Peyer's patch (tissue), 4 donors: ENCODE results near the gene C19orf73. TPM values are rescaled to one million over a fixed set of nuclear protein-coding genes. Genes with fewer than 3 reads are reported as not detected.

ENCODE experiments used
- DNase-seq, 3 donors: peaks; one replicate each; pipeline ENCODE4 v3.0.0-alpha.2; 2017 to 2019
- H3K27ac ChIP-seq, 4 donors: fragments of 200-600 bp; sonication (generic); one replicate each; pipeline ENCODE4 v1.5.1; 2016 to 2019
- H3K27me3 ChIP-seq, 2 donors: fragments of 200-600 bp; sonication (generic); one replicate each; pipeline ENCODE4 v1.5.1; 2019
- H3K36me3 ChIP-seq, 3 donors: fragments of 200-600 bp; sonication (generic); one replicate each; pipeline ENCODE4 v1.5.1; 2016 to 2019
- H3K4me1 ChIP-seq, 4 donors: fragments of 200-600 bp; sonication (generic); one replicate each; pipeline ENCODE4 v1.5.1; 2016 to 2019
- H3K4me3 ChIP-seq, 4 donors: fragments of 200-600 bp; sonication (generic); 1 replicate in 3 of 4; 2 replicates in 1 of 4; pipeline ENCODE4 v1.5.1; 2016 to 2019; ENCODE audit warnings: mild to moderate bottlenecking in 1 of 4
- H3K9me3 ChIP-seq, 4 donors: fragments of 200-600 bp; sonication (generic); one replicate each; pipeline ENCODE4 v1.5.1; 2016 to 2019; ENCODE audit warnings: mild to moderate bottlenecking in 1 of 4
- POLR2A ChIP-seq, 2 donors: fragments of 450-650 bp; IDR thresholded peaks; one replicate each; pipeline ENCODE4 v1.5.1; 2017; ENCODE audit warnings: antibody characterized with exemption in 2 of 2, mild to moderate bottlenecking in 2 of 2, moderate library complexity in 2 of 2
- total RNA-seq, 4 donors: library from RNA; depleted of rRNA; stranded (reverse); fragments of >200 nt; gene quantifications; one replicate each; pipeline ENCODE4 v1.1.0, GENCODE V29; 2016
- TF ChIP-seq, protein P1 (sequence below), 6 experiments: fragments of 450-650 bp in 4 of 6; fragments of 200-600 bp in 2 of 6; sonication (generic) in 1 of 6; IDR thresholded peaks; one replicate each; pipeline ENCODE4 v1.5.1; 2017 to 2019; ENCODE audit warnings: antibody characterized with exemption in 6 of 6, mild to moderate bottlenecking in 3 of 6, moderate library complexity in 1 of 6

The C19orf73 gene
- total RNA-seq, 4 donors from 2014 or later: 3.6 to 6.1 (median 4.6) TPM; not detected in 1

DNA sequence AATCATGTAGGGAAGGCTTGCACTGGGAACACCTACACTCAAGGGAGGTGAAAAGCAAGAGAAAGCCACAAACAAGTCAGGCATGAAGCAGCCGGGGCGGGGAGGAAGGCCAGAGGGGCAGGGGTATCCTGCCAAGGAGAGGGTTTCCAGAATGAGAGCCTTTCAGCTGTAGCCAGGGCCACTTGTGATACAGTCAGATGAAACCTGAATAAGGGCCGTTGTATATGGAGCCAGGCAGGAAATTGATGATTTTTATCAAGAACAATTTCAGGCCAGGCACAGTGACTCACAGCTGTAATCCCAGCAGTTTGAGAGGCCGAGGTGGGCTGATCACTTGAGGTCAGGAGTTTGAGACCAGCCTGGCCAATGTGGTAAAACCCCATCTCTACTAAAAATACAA lies 43.0 kb upstream of the C19orf73 start:
- Histone ChIP-seq H3K4me3 (no peak overlapping the region), H3K9me3 (no peaks in the 10 kb centered on the region), H3K36me3 (no peaks in the 10 kb centered on the region), H3K27me3 (no peaks in the 10 kb centered on the region), H3K27ac (no peak overlapping the region), H3K4me1 (peaks cover 0 to 34% (median 0%) of the 10 kb centered on the region in 4 donors)
- no peak for TF ChIP-seq POLR2A (IDR thresholded peaks at IDR 0.05)
- TF ChIP-seq, protein P1, sequence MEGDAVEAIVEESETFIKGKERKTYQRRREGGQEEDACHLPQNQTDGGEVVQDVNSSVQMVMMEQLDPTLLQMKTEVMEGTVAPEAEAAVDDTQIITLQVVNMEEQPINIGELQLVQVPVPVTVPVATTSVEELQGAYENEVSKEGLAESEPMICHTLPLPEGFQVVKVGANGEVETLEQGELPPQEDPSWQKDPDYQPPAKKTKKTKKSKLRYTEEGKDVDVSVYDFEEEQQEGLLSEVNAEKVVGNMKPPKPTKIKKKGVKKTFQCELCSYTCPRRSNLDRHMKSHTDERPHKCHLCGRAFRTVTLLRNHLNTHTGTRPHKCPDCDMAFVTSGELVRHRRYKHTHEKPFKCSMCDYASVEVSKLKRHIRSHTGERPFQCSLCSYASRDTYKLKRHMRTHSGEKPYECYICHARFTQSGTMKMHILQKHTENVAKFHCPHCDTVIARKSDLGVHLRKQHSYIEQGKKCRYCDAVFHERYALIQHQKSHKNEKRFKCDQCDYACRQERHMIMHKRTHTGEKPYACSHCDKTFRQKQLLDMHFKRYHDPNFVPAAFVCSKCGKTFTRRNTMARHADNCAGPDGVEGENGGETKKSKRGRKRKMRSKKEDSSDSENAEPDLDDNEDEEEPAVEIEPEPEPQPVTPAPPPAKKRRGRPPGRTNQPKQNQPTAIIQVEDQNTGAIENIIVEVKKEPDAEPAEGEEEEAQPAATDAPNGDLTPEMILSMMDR (IDR thresholded peaks at IDR 0.05): no peak
- DNase-seq: no peak

DNA sequence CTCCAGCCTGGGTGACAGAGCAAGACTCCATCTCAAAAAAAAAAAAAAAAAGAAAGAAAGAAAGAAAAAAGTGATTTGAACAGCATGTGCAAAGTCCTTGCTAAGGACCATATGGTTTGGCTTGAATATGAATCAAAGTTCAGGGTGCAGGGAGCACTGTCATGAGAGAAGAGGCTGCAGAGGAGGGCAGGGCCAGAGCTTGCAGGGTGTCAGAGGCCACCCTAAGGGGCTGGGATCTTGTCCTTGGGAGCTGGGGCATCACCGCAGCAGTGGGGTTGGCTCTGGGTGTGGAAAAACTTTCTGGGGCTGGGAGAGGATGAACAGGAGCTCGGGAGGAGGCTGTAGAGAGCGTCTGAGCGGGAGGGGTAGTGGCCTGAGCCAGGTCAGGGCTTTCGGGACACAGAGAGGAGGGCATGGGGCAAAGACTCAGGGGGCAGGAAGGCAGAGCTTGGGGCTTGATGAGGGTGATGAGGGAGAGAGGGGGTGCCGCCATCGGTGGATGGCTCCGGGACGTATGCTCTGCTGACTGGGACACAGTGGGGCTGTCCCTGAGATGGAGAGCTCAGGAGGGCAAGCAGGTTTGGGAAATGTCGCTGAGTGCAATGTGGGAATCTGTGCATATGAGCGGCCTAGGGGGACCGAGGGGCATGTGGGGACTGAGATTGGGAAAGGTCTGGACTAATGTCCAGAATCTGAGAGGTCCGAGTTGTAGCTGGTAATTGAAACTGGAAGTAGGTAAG lies 41.7 kb upstream of the C19orf73 start:
- no peak for TF ChIP-seq POLR2A (IDR thresholded peaks at IDR 0.05)
- TF ChIP-seq, protein P1 (IDR thresholded peaks at IDR 0.05): no peak
- Histone ChIP-seq H3K36me3 (no peaks in the 10 kb centered on the region), H3K4me3 (peak overlapping the region in 2 of 4 donors; percentile 18 to 19), H3K27me3 (no peaks in the 10 kb centered on the region), H3K4me1 (peaks cover 0 to 28% (median 0%) of the 10 kb centered on the region in 4 donors), H3K9me3 (no peaks in the 10 kb centered on the region), H3K27ac (peak overlapping the region in 2 of 4 donors; percentile 15 to 68)
- peak in 2 of 3 donors; percentile 61 to 64 for DNase-seq

DNA sequence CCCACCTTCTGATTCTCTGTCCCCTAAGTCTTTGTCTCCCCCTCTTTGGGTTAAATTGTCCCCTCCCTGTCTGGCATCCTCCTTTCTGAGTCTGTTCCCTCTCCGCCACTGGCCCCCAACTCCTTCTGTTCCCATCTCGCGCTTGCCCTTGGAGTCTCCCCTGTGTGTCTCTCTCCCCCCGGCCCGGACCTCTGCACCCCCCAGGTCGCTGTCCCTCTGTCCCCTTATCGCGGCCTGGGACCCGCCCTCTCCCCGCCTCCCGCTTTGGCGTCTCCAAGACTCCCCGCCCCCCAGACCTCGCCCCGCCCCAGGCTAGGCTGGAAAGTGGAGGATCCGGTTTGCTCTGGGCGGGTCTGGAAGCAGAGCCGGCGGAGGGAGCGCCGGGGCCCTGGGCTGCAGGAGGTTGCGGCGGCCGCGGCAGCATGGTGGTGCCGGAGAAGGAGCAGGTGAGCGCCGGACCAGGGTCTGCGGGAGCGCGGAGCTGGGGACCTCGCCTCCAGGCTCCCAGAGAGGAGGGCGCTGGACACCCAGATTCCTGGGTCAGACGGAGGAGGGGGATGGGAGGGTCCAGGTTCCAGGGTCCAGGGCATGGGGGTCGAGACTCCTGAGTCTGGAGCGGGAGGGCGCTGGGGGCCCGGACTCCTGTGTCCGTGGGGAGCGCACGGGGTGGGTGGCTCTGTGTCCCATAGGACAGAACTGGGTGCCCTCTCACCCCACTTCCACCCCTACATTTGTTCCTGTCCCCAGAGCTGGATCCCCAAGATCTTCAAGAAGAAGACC lies 38.7 kb upstream of the C19orf73 start, which contains the start of gene TRPM4:
Gene TRPM4, plus strand, starts transcription at position 348 of the 780 bp plus-strand sequence. Its CDS starts 75 bp downstream, at position 423.
- Histone ChIP-seq H3K36me3 (no peaks in the 10 kb centered on the region), H3K27me3 (no peaks in the 10 kb centered on the region), H3K4me3 (peak within 1 kb of the TSS; percentile 39 to 93 (median 62)), H3K27ac (peak within 1 kb of the TSS; percentile 63 to 96 (median 91)), H3K9me3 (no peaks in the 10 kb centered on the region), H3K4me1 (peaks cover 0 to 17% (median 0%) of the 10 kb centered on the region in 4 donors)
- DNase-seq: peak; percentile 42 to 96 (median 93)
- TF ChIP-seq, protein P1 (IDR thresholded peaks at IDR 0.05): no peak
- peak; percentile 92 to 93 for TF ChIP-seq POLR2A (IDR thresholded peaks at IDR 0.05)

DNA sequence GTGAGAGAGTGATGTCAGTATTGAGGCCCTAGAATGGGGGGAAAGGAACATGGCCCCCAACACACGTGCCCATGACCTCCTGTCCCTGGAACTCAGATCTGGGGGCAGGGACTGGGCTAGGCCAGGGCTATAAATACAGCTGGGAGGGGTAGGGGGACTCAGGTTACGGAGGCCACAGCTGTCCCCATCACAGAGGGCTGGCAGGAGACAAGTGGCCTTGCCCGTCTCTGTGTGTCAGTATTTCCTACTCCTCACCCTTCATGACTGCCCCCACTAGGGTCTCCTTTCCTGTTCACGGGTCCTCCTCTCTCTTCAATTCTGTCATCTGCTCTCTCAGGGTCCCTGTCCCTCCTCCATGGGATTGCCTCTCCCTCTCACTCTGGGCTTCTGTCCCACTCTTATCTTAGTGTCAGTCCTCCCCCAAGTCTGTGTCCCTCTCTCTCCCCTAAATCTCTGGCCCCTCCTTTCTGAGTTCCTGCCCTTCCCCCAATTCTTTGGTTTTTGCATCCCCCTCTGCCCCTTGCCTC lies 36.9 kb upstream of the C19orf73 start:
- no peaks in the 10 kb centered on the region for H3K27me3 ChIP-seq
- H3K4me1 ChIP-seq: peaks cover 0 to 29% (median 5%) of the 10 kb centered on the region in 4 donors
- no peak overlapping the region for H3K4me3 ChIP-seq
- H3K9me3 ChIP-seq: peaks cover 0 to 5% (median 0%) of the 10 kb centered on the region in 4 donors
- TF ChIP-seq POLR2A (IDR thresholded peaks at IDR 0.05): no peak
- TF ChIP-seq, protein P1 (IDR thresholded peaks at IDR 0.05): no peak
- no peaks in the 10 kb centered on the region for H3K36me3 ChIP-seq
- no peak for DNase-seq
- peak overlapping the region in 1 of 4 donors; percentile 12 for H3K27ac ChIP-seq

DNA sequence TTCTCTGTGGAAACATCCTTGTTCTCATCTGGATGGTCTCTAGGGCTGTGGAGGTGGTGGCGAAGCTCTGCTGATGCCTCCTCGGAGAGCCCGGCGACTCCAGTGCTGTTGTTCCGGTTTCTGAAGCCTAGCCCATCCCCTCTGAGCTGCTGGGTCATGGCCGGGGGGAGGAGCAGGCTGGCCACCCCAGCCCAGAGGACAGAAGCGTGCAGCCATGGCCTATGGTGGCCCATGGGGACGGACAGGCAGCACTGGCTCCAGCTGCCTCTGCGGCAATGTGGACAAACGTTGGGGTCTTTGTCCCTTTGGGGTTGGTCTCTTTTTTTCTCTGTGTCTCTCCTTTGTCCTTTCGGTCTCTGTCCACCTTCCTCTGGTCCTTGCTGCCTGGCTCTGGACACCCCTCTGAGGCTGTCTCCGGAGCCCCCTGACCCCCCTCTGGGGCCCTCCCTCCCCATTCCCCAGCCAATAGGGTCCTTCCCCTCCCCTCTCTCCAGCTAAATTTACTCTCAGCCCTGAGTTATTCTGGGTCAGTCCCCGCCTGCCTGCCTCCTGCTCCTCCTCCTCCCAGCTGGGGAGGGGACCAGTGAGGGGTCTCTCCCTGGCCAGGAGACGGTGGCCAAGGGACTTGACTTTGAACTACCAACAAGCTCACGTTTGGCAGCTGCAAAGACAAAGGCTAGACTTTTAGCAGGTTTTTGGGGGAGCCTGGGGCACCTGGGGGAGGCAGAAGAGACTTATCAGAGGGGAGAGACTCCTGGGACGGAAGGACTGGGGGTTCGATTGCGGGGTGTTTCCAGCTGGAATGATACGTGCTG lies 36.3 kb upstream of the C19orf73 start, which contains the start of gene HRC:
Gene HRC, minus strand, starts transcription at position 392 of the 815 bp plus-strand sequence. Its CDS starts 159 bp downstream, at position 233.
- H3K36me3 ChIP-seq: no peaks in the 10 kb centered on the region
- peaks cover 0 to 5% (median 0%) of the 10 kb centered on the region in 4 donors for H3K9me3 ChIP-seq
- H3K4me3 ChIP-seq: no peak within 1 kb of the TSS
- DNase-seq: no peak
- no peak for TF ChIP-seq POLR2A (IDR thresholded peaks at IDR 0.05)
- TF ChIP-seq, protein P1 (IDR thresholded peaks at IDR 0.05): no peak
- H3K27me3 ChIP-seq: no peaks in the 10 kb centered on the region
- H3K4me1 ChIP-seq: peaks cover 0 to 29% (median 8%) of the 10 kb centered on the region in 4 donors
- peak within 1 kb of the TSS in 1 of 4 donors; percentile 12 for H3K27ac ChIP-seq
